Retinal pigment epithelial cell (primary cell): ENCODE data around the gene ADAMTS14.
"Not testable (repeated sequence)": the region's sequence is repeated elsewhere in the genome, so short reads cannot be mapped to it uniquely, and the experiment has no call there.

Experiments
- DNase-seq: peaks from one replicate; pipeline ENCODE4 v3.0.0-alpha.2; 2010; ENCODE audit warnings: low read depth
- H3K4me3 ChIP-seq: 2 replicates; pipeline ENCODE4 v1.5.1; 2011; ENCODE audit warnings: mild to moderate bottlenecking, low read length, control low read depth, moderate library complexity
- CTCF ChIP-seq: conservative IDR thresholded peaks from 2 replicates; pipeline ENCODE4 v1.5.1; 2011; ENCODE audit warnings: low read depth, low read length, control low read depth, inconsistent platforms

ADAMTS14 gene

GRCh38 chr10:70661623-70662361 lies 10.5 kb upstream of the ADAMTS14 start:
- no peak for DNase-seq
- H3K4me3 ChIP-seq = no peak overlapping the region
- TF ChIP-seq CTCF = no peak

DNA sequence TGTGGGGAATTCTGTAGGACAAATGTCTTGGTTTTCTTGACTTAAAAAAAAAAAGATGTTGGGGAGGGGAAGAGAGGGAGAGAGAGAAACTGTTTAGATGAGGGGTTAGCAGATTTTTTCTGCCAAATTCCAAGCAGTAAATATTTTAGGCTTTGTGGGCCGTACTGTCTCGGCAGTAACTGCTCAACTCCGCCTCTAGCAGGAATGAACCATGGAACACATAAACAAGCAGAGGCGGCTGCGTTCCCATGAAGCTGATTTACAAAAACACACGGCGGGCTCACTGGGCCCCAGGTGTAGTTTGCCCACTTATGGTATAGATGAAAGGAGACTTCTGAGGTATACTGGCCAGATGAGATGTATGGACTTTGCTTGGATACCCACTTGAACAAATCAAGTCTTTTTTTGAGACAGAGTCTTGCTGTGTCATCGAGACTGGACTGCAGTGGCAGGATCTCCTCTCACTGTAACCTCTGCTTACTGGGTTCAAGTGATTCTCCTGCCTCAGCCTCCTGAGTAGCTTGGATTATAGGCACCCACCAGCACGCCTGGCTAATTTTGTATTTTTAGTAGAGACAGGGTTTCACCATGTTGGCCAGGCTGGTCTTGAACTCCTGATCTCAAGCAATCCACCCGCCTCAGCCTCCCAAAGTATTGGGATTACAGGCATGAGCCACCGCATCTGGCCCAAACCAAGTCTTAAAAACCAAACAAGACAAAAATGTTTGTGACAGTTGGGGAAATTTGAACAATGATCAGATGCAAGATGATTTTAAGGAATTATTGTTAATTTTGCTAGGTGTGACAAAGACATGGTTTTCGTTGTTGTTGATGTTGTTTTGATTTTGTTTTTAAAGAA lies 9.7 kb upstream of the ADAMTS14 start:
- no peak overlapping the region for H3K4me3 ChIP-seq
- no peak for DNase-seq
- TF ChIP-seq CTCF = no peak

GRCh38 chr10:70663458-70664409 lies 8.6 kb upstream of the ADAMTS14 start:
- H3K4me3 ChIP-seq, DNase-seq: not testable (repeated sequence)

- peak; percentile 69 for DNase-seq
- H3K4me3 ChIP-seq = no peak overlapping the region
- no peak for TF ChIP-seq CTCF
Measured at GRCh38 chr10:70664702-70665195, 7.6 kb upstream of the ADAMTS14 start.

- no peak for DNase-seq
Measured at GRCh38 chr10:70666960-70667798, 5.1 kb upstream of the ADAMTS14 start.

GRCh38 chr10:70667818-70668217 lies 4.5 kb upstream of the ADAMTS14 start:
- not testable (repeated sequence) for DNase-seq, H3K4me3 ChIP-seq

More at GRCh38 chr10:70666960-70667798, 5.1 kb upstream of the ADAMTS14 start:
- H3K4me3 ChIP-seq = no peak overlapping the region
- TF ChIP-seq CTCF = no peak

- DNase-seq = no peak
- H3K4me3 ChIP-seq = no peak overlapping the region
- TF ChIP-seq CTCF = no peak
Measured at GRCh38 chr10:70668454-70668970, 3.8 kb upstream of the ADAMTS14 start.
